IMR-90 (cell line): ENCODE measurements around the gene ADGRF5. TPM values are rescaled to one million over a fixed set of nuclear protein-coding genes. Genes with fewer than 3 reads are reported as not detected.

ENCODE experiments used
- ATAC-seq: fragments of 200-7000 bp; cut with Tn5 transposase; 2 replicates; pipeline ENCODE4 v1.9.1; 2020; ENCODE audit warnings: low read depth, mild to moderate bottlenecking, moderate library complexity
- BruUV-seq: library from RNA; stranded (reverse); fragments of 400-500 nt; replicated peaks from 2 replicates; lab custom pipeline; 2021; lab: Mats Ljungman, UMichigan
- CTCF ChIA-PET: fragments of 300-600 bp; formaldehyde crosslinking; extraction: SDS; loops from one replicate; lab custom pipeline; 2021; ENCODE audit warnings: antibody characterized with exemption; lab: Yijun Ruan, JAX
- POLR2A ChIA-PET: fragments of 300-600 bp; sonication (Branson Sonifier 250); formaldehyde crosslinking; loops from one replicate; lab custom pipeline; 2022; ENCODE audit warnings: antibody characterized with exemption; ENCODE audit not compliant: unreplicated experiment; lab: Charles Lee
- DNase-seq: peaks from one replicate; pipeline ENCODE4 v3.0.0; 2013
- H2AFZ ChIP-seq: replicated peaks from 2 replicates; pipeline ENCODE3; 2013; ENCODE audit warnings: low read length, mild to moderate bottlenecking; ENCODE audit not compliant: poor library complexity
- H2AK5ac ChIP-seq: 2 replicates; pipeline ENCODE4 v1.6.1; 2013; ENCODE audit warnings: low read depth, low read length, inconsistent platforms
- H2AK9ac ChIP-seq: replicated peaks from 2 replicates; pipeline ENCODE3; 2013; ENCODE audit warnings: mild to moderate bottlenecking, low read depth, low read length, moderate library complexity; ENCODE audit not compliant: poor library complexity
- H2BK120ac ChIP-seq: 2 replicates; pipeline ENCODE4 v1.6.1; 2013; ENCODE audit warnings: low read depth, low read length, inconsistent platforms
- H2BK15ac ChIP-seq: 3 replicates; pipeline ENCODE4 v1.6.1; 2013; ENCODE audit warnings: low read depth, low read length, inconsistent platforms
- H2BK20ac ChIP-seq: 2 replicates; pipeline ENCODE4 v1.6.1; 2013; ENCODE audit warnings: low read depth, mild to moderate bottlenecking, inconsistent platforms, low read length, moderate library complexity
- H2BK5ac ChIP-seq: 2 replicates; pipeline ENCODE4 v1.6.1; 2013; ENCODE audit warnings: mild to moderate bottlenecking, low read depth, low read length, inconsistent platforms; ENCODE audit not compliant: poor library complexity, severe bottlenecking
- H3K14ac ChIP-seq: replicated peaks from 2 replicates; pipeline ENCODE4 v1.6.1; 2013; ENCODE audit warnings: low read depth, low read length, inconsistent platforms
- H3K18ac ChIP-seq: 2 replicates; pipeline ENCODE4 v1.6.1; 2013; ENCODE audit warnings: low read depth, low read length, control low read depth
- H3K23ac ChIP-seq: 2 replicates; pipeline ENCODE4 v1.6.1; 2013; ENCODE audit warnings: low read depth, low read length, inconsistent platforms
- H3K27ac ChIP-seq: 2 replicates; pipeline ENCODE4 v1.5.1; 2013; ENCODE audit warnings: mild to moderate bottlenecking, control low read depth, low read length; ENCODE audit not compliant: insufficient read depth
- H3K27me3 ChIP-seq: 2 replicates; pipeline ENCODE4 v1.6.1; 2013; ENCODE audit warnings: low read length; ENCODE audit not compliant: control insufficient read depth, insufficient read depth
- H3K36me3 ChIP-seq: 2 replicates; pipeline ENCODE4 v1.6.1; 2013; ENCODE audit warnings: low read length, mixed read lengths; ENCODE audit not compliant: control insufficient read depth, insufficient read depth
- H3K4ac ChIP-seq: 2 replicates; pipeline ENCODE4 v1.6.1; 2013; ENCODE audit warnings: low read depth, low read length, inconsistent platforms
- H3K4me1 ChIP-seq: 2 replicates; pipeline ENCODE4 v1.6.1; 2013; ENCODE audit warnings: low read length, mixed read lengths; ENCODE audit not compliant: control insufficient read depth, insufficient read depth
- H3K4me2 ChIP-seq: 2 replicates; pipeline ENCODE4 v1.6.1; 2013; ENCODE audit warnings: low read depth, mild to moderate bottlenecking, control low read depth, low read length, moderate library complexity
- H3K4me3 ChIP-seq: 2 replicates; pipeline ENCODE4 v1.5.1; 2013; ENCODE audit warnings: low read depth, mild to moderate bottlenecking, control low read depth, low read length, moderate library complexity; ENCODE audit not compliant: insufficient read depth
- H3K56ac ChIP-seq: 2 replicates; pipeline ENCODE4 v1.6.1; 2013; ENCODE audit warnings: low read length, inconsistent platforms; ENCODE audit not compliant: insufficient read depth; ENCODE audit errors: extremely low read depth
- H3K79me1 ChIP-seq, 2 experiments: 2 replicates each; pipeline ENCODE4 v1.6.1; 2013; ENCODE audit warnings: low read length in 2 of 2, inconsistent platforms in 1 of 2, low read depth in 1 of 2
- H3K9ac ChIP-seq: 2 replicates; pipeline ENCODE4 v1.6.1; 2013; ENCODE audit warnings: low read depth, low read length, control low read depth
- H3K9me1 ChIP-seq: 2 replicates; pipeline ENCODE4 v1.6.1; 2013; ENCODE audit warnings: low read length, inconsistent platforms; ENCODE audit not compliant: insufficient read depth
- H3K9me3 ChIP-seq: 2 replicates; pipeline ENCODE4 v1.6.1; 2013; ENCODE audit warnings: low read length; ENCODE audit not compliant: control insufficient read depth, insufficient read depth
- H4K20me1 ChIP-seq: 2 replicates; pipeline ENCODE4 v1.6.1; 2013; ENCODE audit warnings: low read length, inconsistent platforms; ENCODE audit not compliant: insufficient read depth
- H4K5ac ChIP-seq: 2 replicates; pipeline ENCODE4 v1.6.1; 2013; ENCODE audit warnings: mild to moderate bottlenecking, low read depth, low read length, control low read depth
- H4K8ac ChIP-seq, 2 experiments: 2 replicates each; pipeline ENCODE4 v1.6.1; 2013; ENCODE audit warnings: low read depth in 2 of 2, low read length in 2 of 2, control low read depth in 1 of 2, inconsistent platforms in 1 of 2
- H4K91ac ChIP-seq: 2 replicates; pipeline ENCODE4 v1.6.1; 2013; ENCODE audit warnings: low read depth, low read length, inconsistent platforms; ENCODE audit not compliant: insufficient read depth
- BHLHE40 ChIP-seq: fragments of 150-350 bp; IDR thresholded peaks from 2 replicates; pipeline ENCODE4 v1.6.1; 2016; ENCODE audit warnings: mild to moderate bottlenecking, low read depth, low read length
- MAZ ChIP-seq: IDR thresholded peaks from 2 replicates; pipeline ENCODE4 v1.6.1; 2012; ENCODE audit warnings: low read depth, mild to moderate bottlenecking, low read length, improper control_type of control experiment, moderate library complexity, borderline replicate concordance
- RCOR1 ChIP-seq: IDR thresholded peaks from 2 replicates; pipeline ENCODE4 v1.6.1; 2012; ENCODE audit warnings: mild to moderate bottlenecking, low read length, improper control_type of control experiment; ENCODE audit not compliant: insufficient replicate concordance
- RFX5 ChIP-seq: IDR thresholded peaks from 2 replicates; pipeline ENCODE4 v1.8.0; 2012; ENCODE audit warnings: low read depth, mild to moderate bottlenecking, low read length, moderate library complexity
- WGBS, 2 experiments: methylation state at CpG; one replicate each; pipeline versions ENCODE4 v1.1.5 to v1.1.7; 2013; ENCODE audit warnings: missing lambda C conversion rate in 2 of 2; ENCODE audit not compliant: insufficient read length in 1 of 2; ENCODE audit errors: extremely low coverage in 2 of 2; 5-methylcytosine and 5-hydroxymethylcytosine counted together
- dilution Hi-C: fragments of 300-500 bp; cut with HindIII; formaldehyde crosslinking; loops from one replicate; pipeline ENCODE4 v1.14.3; 2018; ENCODE audit warnings: low sequenced_read_pairs; ENCODE audit not compliant: unreplicated experiment
- in situ Hi-C: fragments of 300-500 bp; cut with MboI; formaldehyde crosslinking; loops from 3 replicates; pipeline ENCODE4 v1.14.3; 2019; ENCODE audit warnings: low sequenced_read_pairs, inconsistent platforms, mixed read lengths
- intact Hi-C: fragments of 100-400 bp; cut with micrococcal nuclease; formaldehyde crosslinking; loops from 2 replicates; pipeline ENCODE4 v1.10.0; 2022
- polyA plus RNA-seq, 3 experiments: library from polyadenylated mRNA; depleted of rRNA; stranded (reverse); fragments of >200 nt; gene quantifications; 2 replicates each; pipeline ENCODE4 v1.2.3, GENCODE V29; 2012; ENCODE audit warnings: low replicate concordance in 1 of 3
- total RNA-seq: library from RNA; depleted of rRNA; stranded (reverse); fragments of >200 nt; gene quantifications from 2 replicates; pipeline ENCODE4 v1.2.3, GENCODE V29; 2012

ADGRF5 gene
- total and polyA plus RNA-seq, 2 of the 4 experiments (the other 2 are of a cell fraction) = not detected

DNA sequence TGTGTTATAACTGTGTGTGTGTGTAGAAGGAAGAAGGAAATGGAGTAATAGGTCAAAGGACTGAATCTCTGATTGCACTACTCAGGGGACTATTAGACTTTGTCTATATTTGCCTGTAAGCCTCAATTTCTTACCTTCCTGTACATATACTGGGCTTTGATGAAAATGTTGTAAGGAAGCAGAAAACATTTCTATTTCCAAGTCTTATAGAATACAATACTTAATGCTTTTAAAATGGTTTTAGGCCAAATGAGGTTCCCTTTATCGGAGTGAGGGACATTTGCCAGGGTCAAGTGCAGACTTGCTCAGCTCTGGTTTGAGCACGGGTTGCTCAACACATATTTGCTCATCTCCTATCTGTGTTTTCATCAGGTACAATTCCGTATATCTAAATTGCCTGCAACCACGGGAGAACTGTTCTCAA lies 100.3 kb downstream of the ADGRF5 start:
- BruUV-seq = no TSS peak
- H3K56ac ChIP-seq = no peak overlapping the region
- TF ChIP-seq MAZ = no peak
- no peak for TF ChIP-seq RCOR1
- TF ChIP-seq BHLHE40 = no peak
- TF ChIP-seq RFX5 = no peak
- no peaks in the 10 kb centered on the region for H3K79me1 ChIP-seq
- H2AFZ ChIP-seq = no peak overlapping the region
- no peak overlapping the region for H2BK5ac ChIP-seq
- H3K36me3 ChIP-seq = no peaks in the 10 kb centered on the region
- no peak overlapping the region for H3K14ac ChIP-seq
- no peak overlapping the region for H3K4me3 ChIP-seq
- no peak overlapping the region for H3K4me2 ChIP-seq
- no peak overlapping the region for H2AK5ac ChIP-seq
- no peak overlapping the region for H4K91ac ChIP-seq
- no peak overlapping the region for H2BK15ac ChIP-seq
- CTCF ChIA-PET = no interaction called here
- no peaks in the 10 kb centered on the region for H3K9me1 ChIP-seq
- no peak overlapping the region for H3K18ac ChIP-seq
- H3K4me1 ChIP-seq = no peaks in the 10 kb centered on the region
- no peak overlapping the region for H2AK9ac ChIP-seq
- WGBS, 2 experiments = no CpG with 5 or more reads among the region's 4 CpGs
- DNase-seq = no peak
- in situ Hi-C loops = no loop called here
- no peak overlapping the region for H3K9ac ChIP-seq
- no peaks in the 10 kb centered on the region for H4K20me1 ChIP-seq
- H3K9me3 ChIP-seq = no peaks in the 10 kb centered on the region
- no peaks in the 10 kb centered on the region for H3K27me3 ChIP-seq
- no peak overlapping the region for H4K8ac ChIP-seq
- dilution Hi-C loops = no loop called here
- no peak overlapping the region for H3K23ac ChIP-seq
- no peak overlapping the region for H2BK20ac ChIP-seq
- intact Hi-C loops = no loop called here
- H3K27ac ChIP-seq = no peak overlapping the region
- H4K5ac ChIP-seq = no peak overlapping the region
- no peak for ATAC-seq
- H2BK120ac ChIP-seq = no peak overlapping the region
- POLR2A ChIA-PET = no interaction called here
- H3K4ac ChIP-seq = no peak overlapping the region
